HepG2 (cell line): ENCODE measurements around the gene ITGAX. TPM values are rescaled to one million over a fixed set of nuclear protein-coding genes. Genes with fewer than 3 reads are reported as not detected.

ENCODE experiments used
- AHDC1 ChIP-seq: sonication (generic); formaldehyde crosslinking; IDR thresholded peaks from 2 replicates; pipeline ENCODE4 v1.5.1; 2020; ENCODE audit warnings: mild to moderate bottlenecking, missing genetic modification reagents, borderline replicate concordance
- CEBPB ChIP-seq: IDR thresholded peaks from 2 replicates; pipeline ENCODE4 v1.6.1; 2011; ENCODE audit warnings: low read depth, low read length, improper control_type of control experiment, borderline replicate concordance
- CEBPG ChIP-seq: IDR thresholded peaks from 2 replicates; pipeline ENCODE4 v1.6.1; 2016
- FUBP1 ChIP-seq: sonication (generic); formaldehyde crosslinking; IDR thresholded peaks from 2 replicates; pipeline ENCODE4 v1.5.1; 2020; ENCODE audit warnings: missing genetic modification reagents, mild to moderate bottlenecking, borderline replicate concordance
- HCFC1 ChIP-seq: fragments of 150-350 bp; IDR thresholded peaks from 2 replicates; pipeline ENCODE4 v1.6.1; 2014; ENCODE audit warnings: low read depth, low read length
- MAFF ChIP-seq: IDR thresholded peaks from 2 replicates; pipeline ENCODE4 v1.6.1; 2011; ENCODE audit warnings: low read depth, low read length, improper control_type of control experiment
- MIER2 ChIP-seq: IDR thresholded peaks from 2 replicates; pipeline ENCODE4 v1.6.1; 2016; ENCODE audit warnings: missing biosample characterization, missing genetic modification reagents
- NR1H2 ChIP-seq: sonication (generic); formaldehyde crosslinking; IDR thresholded peaks from 2 replicates; pipeline ENCODE4 v1.8.1; 2022; ENCODE audit warnings: low read depth, missing genetic modification reagents, borderline replicate concordance
- POLR2G ChIP-seq: fragments of 200-400 bp; formaldehyde crosslinking; IDR thresholded peaks from 2 replicates; pipeline ENCODE4 v1.6.1; 2018; ENCODE audit warnings: mild to moderate bottlenecking, low read depth, low read length, moderate library complexity
- RXRB ChIP-seq: IDR thresholded peaks from 2 replicates; pipeline ENCODE4 v1.6.1; 2016; ENCODE audit warnings: borderline replicate concordance, missing genetic modification reagents, missing compliant biosample characterization
- SMC3 ChIP-seq: IDR thresholded peaks from 2 replicates; pipeline ENCODE4 v1.6.1; 2011; ENCODE audit warnings: low read length, improper control_type of control experiment
- SP1 ChIP-seq, 2 experiments: fragments of 450-650 bp in 1 of 2; sonication (generic) in 1 of 2; formaldehyde crosslinking in 1 of 2; IDR thresholded peaks; 2 replicates each; pipeline versions ENCODE4 v1.4.0 to v1.6.1; 2016 to 2020; ENCODE audit warnings: missing genetic modification reagents in 1 of 2
- TERF1 ChIP-seq: sonication (generic); formaldehyde crosslinking; IDR thresholded peaks from 2 replicates; pipeline ENCODE4 v1.8.0; 2022; ENCODE audit warnings: mild to moderate bottlenecking, missing genetic modification reagents, moderate library complexity
- ZNF337 ChIP-seq: sonication (generic); formaldehyde crosslinking; IDR thresholded peaks from 2 replicates; pipeline ENCODE4 v1.5.1; 2020; ENCODE audit warnings: missing genetic modification reagents, low read depth, mild to moderate bottlenecking, borderline replicate concordance
- ZNF574 ChIP-seq: sonication (generic); formaldehyde crosslinking; IDR thresholded peaks from 2 replicates; pipeline ENCODE4 v1.4.0; 2020; ENCODE audit warnings: missing genetic modification reagents
- ZNF580 ChIP-seq: IDR thresholded peaks from 2 replicates; pipeline ENCODE4 v1.6.1; 2016; ENCODE audit warnings: low read depth, borderline replicate concordance
- ZNF670 ChIP-seq: sonication (generic); formaldehyde crosslinking; IDR thresholded peaks from 2 replicates; pipeline ENCODE4 v1.8.0; 2022; ENCODE audit warnings: mild to moderate bottlenecking, missing genetic modification reagents, borderline replicate concordance
- polyA plus RNA-seq, 8 experiments: library from polyadenylated mRNA; depleted of rRNA in 3 of 8; stranded (reverse) in 7 of 8; unstranded in 1 of 8; fragments of >200 nt; fragmentation: Illumina TruSeq in 4 of 8; extraction: Trizol in 4 of 8; gene quantifications; 2 replicates each; pipeline versions ENCODE4 v1.2.1 to v1.2.3, GENCODE V29; 2011 to 2016; ENCODE audit warnings: low read depth in 4 of 8, missing spikeins in 1 of 8, mixed read lengths in 1 of 8; ENCODE audit not compliant: insufficient read depth in 1 of 8
- total RNA-seq, 5 experiments: library from RNA; depleted of rRNA; stranded (reverse); fragments of >200 nt; fragmentation: Illumina TruSeq; extraction: Trizol; gene quantifications; 2 replicates each; pipeline ENCODE4 v1.2.3, GENCODE V29; 2016; ENCODE audit warnings: low read depth in 1 of 5

The ITGAX gene
- total and polyA plus RNA-seq, 2 of the 13 experiments (the other 11 are each of a cell fraction or from before 2014, with no cell fraction given): 0.32 TPM; not detected in 1

- TF ChIP-seq FUBP1 (CRISPR knock-in tag): no peak
- TF ChIP-seq SMC3: peak; percentile 53; the same call in 1 of the 2 replicates
- peak; percentile 49 for TF ChIP-seq ZNF574 (CRISPR knock-in tag)
- 0 out of 2 replicates have a peak, but pooled peaks have one; percentile 45 for TF ChIP-seq ZNF580 (CRISPR knock-in tag)
- TF ChIP-seq HCFC1: 0 out of 2 replicates have a peak, but pooled peaks have one; percentile 16
- no peak for TF ChIP-seq SP1 (IDR thresholded peaks at IDR 0.05)
- TF ChIP-seq SP1 (CRISPR knock-in tag; IDR thresholded peaks at IDR 0.05): 0 out of 2 replicates have a peak, but pooled peaks have one; percentile 20
- no peak for TF ChIP-seq ZNF337
- TF ChIP-seq AHDC1 (CRISPR knock-in tag): no peak
- TF ChIP-seq MIER2 (CRISPR knock-in tag): 0 out of 2 replicates have a peak, but pooled peaks have one; percentile 33
- peak; percentile 25; the same call in 1 of the 2 replicates for TF ChIP-seq RXRB (CRISPR knock-in tag)
- TF ChIP-seq CEBPG (CRISPR knock-in tag): peak; percentile 93
- no peak for TF ChIP-seq TERF1
- TF ChIP-seq POLR2G: no peak
- TF ChIP-seq NR1H2 (CRISPR knock-in tag): no peak
- TF ChIP-seq MAFF: peak; percentile 75
- no peak for TF ChIP-seq ZNF670 (CRISPR knock-in tag)
- TF ChIP-seq CEBPB: peak; percentile 91
Observed at GRCh38 chr16:31382485-31383161, 27.6 kb downstream of the ITGAX start (continued).
